ENCODE measurements around the gene MAPK8. TPM values are rescaled to one million over a fixed set of nuclear protein-coding genes. Genes with fewer than 3 reads are reported as not detected.

MAPK8 gene
- total and polyA plus RNA-seq, 4 donors: 9.1 to 142 (median 24.2) TPM

DNA sequence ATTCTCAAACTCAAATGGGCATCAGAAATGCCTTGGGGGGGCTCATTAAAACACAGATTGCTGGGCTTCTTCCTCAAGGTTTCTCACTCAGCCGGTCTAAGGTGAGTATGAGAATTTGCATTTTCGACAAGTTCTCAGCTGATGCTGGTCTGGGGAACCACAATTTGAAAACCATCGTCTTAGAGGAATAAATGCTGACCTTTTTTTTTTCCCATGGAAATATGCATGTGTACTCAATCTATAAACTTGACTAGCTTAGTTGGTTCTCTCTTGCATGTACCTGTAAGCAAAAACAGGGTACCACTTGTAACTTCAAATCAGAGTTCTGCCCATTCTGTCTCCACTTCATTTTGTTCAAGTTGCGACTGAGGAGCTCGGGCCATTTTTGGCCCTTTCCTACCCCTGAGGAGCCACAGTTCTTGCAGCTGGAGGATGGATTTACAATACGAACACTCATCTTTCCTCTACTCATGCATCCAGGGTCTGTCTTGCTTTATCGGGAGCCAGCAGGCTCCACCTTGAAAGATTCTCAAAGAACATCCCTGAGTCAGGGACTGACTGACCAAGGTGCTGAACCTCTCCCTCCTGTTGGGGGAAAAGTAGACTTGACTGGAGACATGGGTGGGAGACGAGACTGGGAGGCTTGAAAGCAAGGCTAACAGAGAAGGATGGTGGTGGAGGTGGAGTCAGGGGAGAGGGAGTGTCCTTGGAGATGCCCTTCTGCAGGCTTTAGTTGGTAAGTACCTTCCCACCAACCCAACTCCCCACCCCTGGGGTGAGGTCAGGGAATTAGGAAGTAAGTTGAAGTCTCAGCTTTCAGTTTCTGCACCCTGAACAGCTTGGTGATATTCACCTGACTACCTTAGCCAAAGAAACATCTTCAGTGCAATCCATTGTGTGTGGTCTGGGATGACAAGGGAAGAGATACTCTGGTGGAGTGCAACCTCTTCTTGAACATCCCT, 3.7 kb upstream of the MAPK8 start:
- DNase-seq: no peak
- no peak for ATAC-seq (ENCODE audit: insufficient read depth, low FRiP score)
- H3K4me1 ChIP-seq (ENCODE audit: control insufficient read depth in 5 of 5, insufficient read depth in 5 of 5, low read length in 5 of 5): peaks cover 0 to 6% (median 4%) of the 10 kb centered on the region in 5 donors
- H3K9me3 ChIP-seq (ENCODE audit: control insufficient read depth in 4 of 4, insufficient read depth in 3 of 4, low read length in 3 of 4): no peaks in the 10 kb centered on the region
- no peaks in the 10 kb centered on the region for H3K36me3 ChIP-seq (ENCODE audit: control insufficient read depth in 4 of 4, insufficient read depth in 4 of 4, low read length in 4 of 4)
- H3K27me3 ChIP-seq (ENCODE audit: control insufficient read depth in 3 of 3, insufficient read depth in 3 of 3, low read length in 2 of 3): no peaks in the 10 kb centered on the region
- no peak overlapping the region for H3K4me3 ChIP-seq
- TF ChIP-seq, protein P1, sequence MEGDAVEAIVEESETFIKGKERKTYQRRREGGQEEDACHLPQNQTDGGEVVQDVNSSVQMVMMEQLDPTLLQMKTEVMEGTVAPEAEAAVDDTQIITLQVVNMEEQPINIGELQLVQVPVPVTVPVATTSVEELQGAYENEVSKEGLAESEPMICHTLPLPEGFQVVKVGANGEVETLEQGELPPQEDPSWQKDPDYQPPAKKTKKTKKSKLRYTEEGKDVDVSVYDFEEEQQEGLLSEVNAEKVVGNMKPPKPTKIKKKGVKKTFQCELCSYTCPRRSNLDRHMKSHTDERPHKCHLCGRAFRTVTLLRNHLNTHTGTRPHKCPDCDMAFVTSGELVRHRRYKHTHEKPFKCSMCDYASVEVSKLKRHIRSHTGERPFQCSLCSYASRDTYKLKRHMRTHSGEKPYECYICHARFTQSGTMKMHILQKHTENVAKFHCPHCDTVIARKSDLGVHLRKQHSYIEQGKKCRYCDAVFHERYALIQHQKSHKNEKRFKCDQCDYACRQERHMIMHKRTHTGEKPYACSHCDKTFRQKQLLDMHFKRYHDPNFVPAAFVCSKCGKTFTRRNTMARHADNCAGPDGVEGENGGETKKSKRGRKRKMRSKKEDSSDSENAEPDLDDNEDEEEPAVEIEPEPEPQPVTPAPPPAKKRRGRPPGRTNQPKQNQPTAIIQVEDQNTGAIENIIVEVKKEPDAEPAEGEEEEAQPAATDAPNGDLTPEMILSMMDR (IDR thresholded peaks at IDR 0.05; ENCODE audit: control extremely low read depth, extremely low read depth): no peak
- whole genome bisulfite sequencing, 2 donors: 93 to 98% methylated on average over 8 of the region's 8 CpGs
- H3K9ac ChIP-seq (ENCODE audit: insufficient read depth in 1 of 2, low read length in 2 of 2): no peak overlapping the region
- no peak overlapping the region for H3K27ac ChIP-seq (ENCODE audit: low read depth in 1 of 2, low read length in 1 of 2)

GRCh38 chr10:48305905-48306264, 592 bp upstream of the MAPK8 start:
- DNase-seq: no peak
- Histone ChIP-seq H3K9me3 (ENCODE audit: control insufficient read depth in 4 of 4, insufficient read depth in 3 of 4, low read length in 3 of 4) (no peaks in the 10 kb centered on the region), H3K27ac (ENCODE audit: low read depth in 1 of 2, low read length in 1 of 2) (peak overlapping the region; percentile 77 to 97), H3K4me1 (ENCODE audit: control insufficient read depth in 5 of 5, insufficient read depth in 5 of 5, low read length in 5 of 5) (peaks cover 0 to 21% (median 11%) of the 10 kb centered on the region in 5 donors), H3K4me3 (peak overlapping the region; percentile 53), H3K36me3 (ENCODE audit: control insufficient read depth in 4 of 4, insufficient read depth in 4 of 4, low read length in 4 of 4) (no peaks in the 10 kb centered on the region), H3K9ac (ENCODE audit: insufficient read depth in 1 of 2, low read length in 2 of 2) (no peak overlapping the region), H3K27me3 (ENCODE audit: control insufficient read depth in 3 of 3, insufficient read depth in 3 of 3, low read length in 2 of 3) (no peaks in the 10 kb centered on the region)
- no peak for ATAC-seq (ENCODE audit: insufficient read depth, low FRiP score)
- 71 to 73% methylated on average over 9 of the region's 9 CpGs for WGBS, 2 donors
- TF ChIP-seq, protein P1 (IDR thresholded peaks at IDR 0.05; ENCODE audit: control extremely low read depth, extremely low read depth): no peak

DNA sequence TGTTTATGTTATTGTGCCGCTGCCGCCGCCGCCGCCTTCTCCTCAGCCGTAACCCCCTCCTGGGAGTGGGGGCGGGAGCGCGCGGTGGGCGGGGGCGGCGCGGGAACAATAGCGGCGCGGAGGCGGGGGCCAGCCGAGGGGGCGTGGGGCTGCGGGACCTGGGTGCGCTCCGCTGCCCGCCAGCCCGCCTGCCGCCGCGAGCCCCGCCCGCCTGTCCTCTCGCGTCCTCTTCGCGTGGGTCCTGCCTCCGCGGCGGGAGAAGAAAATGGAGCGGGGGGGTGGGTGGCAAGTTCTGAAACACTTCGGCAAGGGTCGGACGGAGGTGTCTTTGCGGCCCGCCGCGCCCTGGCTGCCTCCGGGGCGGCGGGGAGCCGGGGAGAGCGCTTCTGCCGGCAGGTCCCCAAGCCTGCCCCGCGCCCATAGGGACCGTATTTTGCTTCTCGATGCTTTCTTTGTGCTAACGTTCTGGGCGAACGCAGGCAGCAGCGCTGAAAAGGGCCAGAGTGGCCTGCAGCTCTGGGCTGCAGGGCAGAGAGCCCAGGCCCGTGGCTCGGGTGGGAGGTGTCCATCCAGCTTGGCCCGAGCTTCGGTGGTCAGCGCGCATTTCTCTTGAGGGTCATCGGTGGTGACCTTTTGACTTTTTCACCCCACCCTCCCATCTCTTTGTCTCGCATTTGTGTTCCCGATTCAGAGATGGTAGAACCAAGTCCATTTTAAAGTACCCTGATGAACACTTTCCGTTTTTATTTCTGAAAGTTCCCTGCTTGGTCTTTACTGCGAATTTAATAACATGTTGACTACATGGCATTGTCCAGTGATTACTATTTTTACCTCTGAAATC, 613 bp downstream of the MAPK8 start:
- WGBS, 2 donors: 1% methylated on average over 39 to 70 of the region's 70 CpGs
- peak overlapping the region; percentile 73 to 93 for H3K9ac ChIP-seq (ENCODE audit: insufficient read depth in 1 of 2, low read length in 2 of 2)
- peak overlapping the region; percentile 81 for H3K4me3 ChIP-seq
- no peaks in the 10 kb centered on the region for H3K9me3 ChIP-seq (ENCODE audit: control insufficient read depth in 4 of 4, insufficient read depth in 3 of 4, low read length in 3 of 4)
- H3K4me1 ChIP-seq (ENCODE audit: control insufficient read depth in 5 of 5, insufficient read depth in 5 of 5, low read length in 5 of 5): peaks cover 0 to 25% (median 13%) of the 10 kb centered on the region in 5 donors
- peak; percentile 73 to 80 (median 75) for DNase-seq
- peak overlapping the region; percentile 97 for H3K27ac ChIP-seq (ENCODE audit: low read depth in 1 of 2, low read length in 1 of 2)
- no peaks in the 10 kb centered on the region for H3K36me3 ChIP-seq (ENCODE audit: control insufficient read depth in 4 of 4, insufficient read depth in 4 of 4, low read length in 4 of 4)
- no peaks in the 10 kb centered on the region for H3K27me3 ChIP-seq (ENCODE audit: control insufficient read depth in 3 of 3, insufficient read depth in 3 of 3, low read length in 2 of 3)
- ATAC-seq (ENCODE audit: insufficient read depth, low FRiP score): peak; percentile 79
- TF ChIP-seq, protein P1 (IDR thresholded peaks at IDR 0.05; ENCODE audit: control extremely low read depth, extremely low read depth): no peak
